GM12878 (cell line): ENCODE measurements around the gene CRMP1. TPM values are rescaled to one million over a fixed set of nuclear protein-coding genes. Genes with fewer than 3 reads are reported as not detected.

Experiments used
- ATAC-seq: fragments of 200-7000 bp; cut with Tn5 transposase; 3 replicates; pipeline ENCODE4 v1.9.1; 2020; ENCODE audit warnings: mild to moderate bottlenecking, moderate library complexity
- BruUV-seq: library from RNA; stranded (reverse); fragments of 400-500 nt; replicated peaks from 2 replicates; lab custom pipeline; 2021; lab: Mats Ljungman, UMichigan
- CTCF ChIA-PET: fragments of 300-600 bp; sonication (Branson Sonifier 250); formaldehyde crosslinking; extraction: SDS; loops from one replicate; lab custom pipeline; 2021; ENCODE audit warnings: inconsistent platforms; lab: Yijun Ruan, JAX
- POLR2A ChIA-PET: fragments of 350-600 bp; formaldehyde crosslinking; extraction: SDS; loops from one replicate; lab custom pipeline; 2021; ENCODE audit warnings: inconsistent platforms; lab: Charles Lee
- RAD21 ChIA-PET: fragments of 300-600 bp; sonication (Branson Sonifier 250); formaldehyde crosslinking; loops from one replicate; lab custom pipeline; 2023; ENCODE audit warnings: antibody characterized with exemption; ENCODE audit not compliant: unreplicated experiment; lab: Charles Lee
- SMC1A ChIA-PET: fragments of 300-600 bp; sonication (Branson Sonifier 250); formaldehyde crosslinking; loops from one replicate; lab custom pipeline; 2023; ENCODE audit not compliant: unreplicated experiment, uncharacterized antibody; lab: Charles Lee
- DNase-seq: peaks from one replicate; pipeline ENCODE4 v3.0.0-alpha.2; 2011; ENCODE audit warnings: low read depth, low spot score
- FAIRE-seq: peaks from 3 replicates; lab custom pipeline; 2011; peaks lifted over from hg19 to GRCh38; lab: Jason Lieb, UNC
- H2AFZ ChIP-seq: 2 replicates; pipeline ENCODE4 v1.6.0; 2011; ENCODE audit warnings: low read depth, low read length, control low read depth; ENCODE audit not compliant: control insufficient read depth
- H3K27ac ChIP-seq: 2 replicates; pipeline ENCODE4 v1.5.1; 2011; ENCODE audit warnings: control low read depth; ENCODE audit not compliant: control insufficient read depth, insufficient read depth
- H3K27me3 ChIP-seq, 2 experiments: replicated peaks in 1 of 2; 2 replicates each; pipeline versions ENCODE4 v1.6.0 to v1.6.1; 2011; ENCODE audit warnings: low read length in 1 of 2; ENCODE audit not compliant: control insufficient read depth in 2 of 2, insufficient read depth in 2 of 2
- H3K36me3 ChIP-seq, 2 experiments: 2 replicates each; pipeline ENCODE4 v1.5.1; 2011; ENCODE audit warnings: low read length in 1 of 2; ENCODE audit not compliant: control insufficient read depth in 2 of 2, insufficient read depth in 2 of 2
- H3K4me1 ChIP-seq: 2 replicates; pipeline ENCODE4 v1.6.1; 2011; ENCODE audit warnings: mild to moderate bottlenecking, low read length, moderate library complexity, mixed read lengths; ENCODE audit not compliant: control insufficient read depth, insufficient read depth
- H3K4me2 ChIP-seq: 2 replicates; pipeline ENCODE4 v1.6.0; 2011; ENCODE audit warnings: control low read depth; ENCODE audit not compliant: control insufficient read depth, insufficient read depth
- H3K4me3 ChIP-seq: fragments of 200-600 bp; sonication (generic); 2 replicates; pipeline ENCODE4 v1.5.1; 2016
- H3K79me2 ChIP-seq: 2 replicates; pipeline ENCODE4 v1.6.0; 2011; ENCODE audit warnings: low read length; ENCODE audit not compliant: control insufficient read depth, insufficient read depth
- H3K9ac ChIP-seq: 2 replicates; pipeline ENCODE4 v1.8.0; 2011; ENCODE audit warnings: low read length, control low read depth, mixed read lengths; ENCODE audit not compliant: control insufficient read depth, insufficient read depth
- H3K9me3 ChIP-seq: replicated peaks from 3 replicates; pipeline ENCODE4 v1.5.1; 2011; ENCODE audit warnings: mild to moderate bottlenecking, low read length; ENCODE audit not compliant: control insufficient read depth, insufficient read depth
- H4K20me1 ChIP-seq: 2 replicates; pipeline ENCODE4 v1.6.0; 2011; ENCODE audit not compliant: control insufficient read depth, insufficient read depth
- CHD2 ChIP-seq: IDR thresholded peaks from 2 replicates; pipeline ENCODE4 v1.6.1; 2011; ENCODE audit warnings: low read depth, low read length, improper control_type of control experiment, borderline replicate concordance
- KLF5 ChIP-seq: fragments of 450-650 bp; IDR thresholded peaks from 2 replicates; pipeline ENCODE4 v1.6.1; 2014; ENCODE audit warnings: mild to moderate bottlenecking; ENCODE audit not compliant: partially characterized antibody
- RUNX3 ChIP-seq: IDR thresholded peaks from 2 replicates; pipeline ENCODE4 v1.6.1; 2012; ENCODE audit warnings: low read length, inconsistent platforms
- TAF1 ChIP-seq: IDR thresholded peaks from 2 replicates; pipeline ENCODE4 v1.6.1; 2011; ENCODE audit warnings: mild to moderate bottlenecking, low read depth, low read length, borderline replicate concordance
- ZBTB4 ChIP-seq: fragments of 450-650 bp; formaldehyde crosslinking; IDR thresholded peaks from 2 replicates; pipeline ENCODE4 v1.4.0; 2022; ENCODE audit warnings: mild to moderate bottlenecking, moderate library complexity
- WGBS: methylation state at CpG from one replicate; pipeline ENCODE4 v1.1.6; 2016; ENCODE audit warnings: low lambda C conversion rate; ENCODE audit not compliant: insufficient replicate concordance, insufficient coverage; ENCODE audit errors: missing lambda C conversion rate; 5-methylcytosine and 5-hydroxymethylcytosine counted together
- in situ Hi-C: fragments of 300-500 bp; cut with MboI; formaldehyde crosslinking; loops from 9 replicates; pipeline ENCODE4 v1.14.3; 2018; ENCODE audit warnings: mixed read lengths
- intact Hi-C: fragments of 100-400 bp; cut with micrococcal nuclease; formaldehyde crosslinking; loops from one replicate; pipeline ENCODE4 v1.14.2; 2022; ENCODE audit not compliant: unreplicated experiment
- polyA plus RNA-seq, 11 experiments: library from polyadenylated mRNA; depleted of rRNA in 4 of 11; unstranded in 6 of 11; stranded (reverse) in 5 of 11; fragments of >200 nt; fragmentation: Nextera tagmentation in 4 of 11; fragmentation: Illumina TruSeq in 1 of 11; extraction: Ambion mirVana in 4 of 11; extraction: Trizol in 1 of 11; gene quantifications; 1 replicate in 1 of 11; 2 replicates in 10 of 11; pipeline versions ENCODE4 v1.2.1 to v1.2.3, GENCODE V29; 2011 to 2016; ENCODE audit warnings: inconsistent platforms in 2 of 11, missing spikeins in 2 of 11, low read depth in 1 of 11
- total RNA-seq, 4 experiments: library from RNA; depleted of rRNA in 3 of 4; stranded (reverse); fragments of >200 nt in 3 of 4; fragmentation: Illumina TruSeq in 1 of 4; extraction: Trizol in 1 of 4; gene quantifications; 2 replicates each; pipeline versions ENCODE4 v1.2.1 to v1.2.3, GENCODE V29; 2013 to 2021
- TF ChIP-seq, protein P1 (sequence below): IDR thresholded peaks from 2 replicates; pipeline ENCODE4 v1.6.1; 2011; ENCODE audit warnings: borderline replicate concordance, low read depth, mild to moderate bottlenecking, moderate library complexity, low read length; ENCODE audit not compliant: insufficient read depth, poor library complexity, severe bottlenecking
- TF ChIP-seq, protein P2 (sequence below): IDR thresholded peaks from 2 replicates; pipeline ENCODE4 v1.6.1; 2012; ENCODE audit warnings: mild to moderate bottlenecking, low read depth, low read length

Gene CRMP1
- total and polyA plus RNA-seq, 10 of the 15 experiments (the other 5 are each of a cell fraction or from before 2014, with no cell fraction given): 0.03 to 1.4 (median 0.12) TPM; not detected in 2

- POLR2A ChIA-PET: no interaction called here
These were observed 30.5 kb upstream of the CRMP1 start for GRCh38 chr4:5923376-5923775.

More at GRCh38 chr4:5923376-5923775, 30.5 kb upstream of the CRMP1 start:
- ChIA-PET RAD21 (no interaction called here), SMC1A (no interaction called here), CTCF (no interaction called here)
- H3K27ac ChIP-seq: no peak overlapping the region
- BruUV-seq: no TSS peak
- H3K36me3 ChIP-seq: no peaks in the 10 kb centered on the region
- no peak overlapping the region for H3K9ac ChIP-seq
- no peaks in the 10 kb centered on the region for H3K4me1 ChIP-seq
- H3K27me3 ChIP-seq: no peaks in the 10 kb centered on the region; a peak in 1 of 4 replicates
- no peak overlapping the region for H3K4me2 ChIP-seq
- no peak overlapping the region for H3K4me3 ChIP-seq
- TF ChIP-seq, protein P1, sequence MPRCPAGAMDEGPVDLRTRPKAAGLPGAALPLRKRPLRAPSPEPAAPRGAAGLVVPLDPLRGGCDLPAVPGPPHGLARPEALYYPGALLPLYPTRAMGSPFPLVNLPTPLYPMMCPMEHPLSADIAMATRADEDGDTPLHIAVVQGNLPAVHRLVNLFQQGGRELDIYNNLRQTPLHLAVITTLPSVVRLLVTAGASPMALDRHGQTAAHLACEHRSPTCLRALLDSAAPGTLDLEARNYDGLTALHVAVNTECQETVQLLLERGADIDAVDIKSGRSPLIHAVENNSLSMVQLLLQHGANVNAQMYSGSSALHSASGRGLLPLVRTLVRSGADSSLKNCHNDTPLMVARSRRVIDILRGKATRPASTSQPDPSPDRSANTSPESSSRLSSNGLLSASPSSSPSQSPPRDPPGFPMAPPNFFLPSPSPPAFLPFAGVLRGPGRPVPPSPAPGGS: no peak
- TF ChIP-seq KLF5 (no peak), TAF1 (no peak), CHD2 (no peak), ZBTB4 (CRISPR knock-in tag) (no peak), RUNX3 (no peak)
- TF ChIP-seq, protein P2, sequence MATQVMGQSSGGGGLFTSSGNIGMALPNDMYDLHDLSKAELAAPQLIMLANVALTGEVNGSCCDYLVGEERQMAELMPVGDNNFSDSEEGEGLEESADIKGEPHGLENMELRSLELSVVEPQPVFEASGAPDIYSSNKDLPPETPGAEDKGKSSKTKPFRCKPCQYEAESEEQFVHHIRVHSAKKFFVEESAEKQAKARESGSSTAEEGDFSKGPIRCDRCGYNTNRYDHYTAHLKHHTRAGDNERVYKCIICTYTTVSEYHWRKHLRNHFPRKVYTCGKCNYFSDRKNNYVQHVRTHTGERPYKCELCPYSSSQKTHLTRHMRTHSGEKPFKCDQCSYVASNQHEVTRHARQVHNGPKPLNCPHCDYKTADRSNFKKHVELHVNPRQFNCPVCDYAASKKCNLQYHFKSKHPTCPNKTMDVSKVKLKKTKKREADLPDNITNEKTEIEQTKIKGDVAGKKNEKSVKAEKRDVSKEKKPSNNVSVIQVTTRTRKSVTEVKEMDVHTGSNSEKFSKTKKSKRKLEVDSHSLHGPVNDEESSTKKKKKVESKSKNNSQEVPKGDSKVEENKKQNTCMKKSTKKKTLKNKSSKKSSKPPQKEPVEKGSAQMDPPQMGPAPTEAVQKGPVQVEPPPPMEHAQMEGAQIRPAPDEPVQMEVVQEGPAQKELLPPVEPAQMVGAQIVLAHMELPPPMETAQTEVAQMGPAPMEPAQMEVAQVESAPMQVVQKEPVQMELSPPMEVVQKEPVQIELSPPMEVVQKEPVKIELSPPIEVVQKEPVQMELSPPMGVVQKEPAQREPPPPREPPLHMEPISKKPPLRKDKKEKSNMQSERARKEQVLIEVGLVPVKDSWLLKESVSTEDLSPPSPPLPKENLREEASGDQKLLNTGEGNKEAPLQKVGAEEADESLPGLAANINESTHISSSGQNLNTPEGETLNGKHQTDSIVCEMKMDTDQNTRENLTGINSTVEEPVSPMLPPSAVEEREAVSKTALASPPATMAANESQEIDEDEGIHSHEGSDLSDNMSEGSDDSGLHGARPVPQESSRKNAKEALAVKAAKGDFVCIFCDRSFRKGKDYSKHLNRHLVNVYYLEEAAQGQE: no peak
- FAIRE-seq (no peak), ATAC-seq (no peak), DNase-seq (no peak)
- H4K20me1 ChIP-seq: no peaks in the 10 kb centered on the region
- no peaks in the 10 kb centered on the region for H3K79me2 ChIP-seq
- no peaks in the 10 kb centered on the region; the same call in 2 of the 3 replicates for H3K9me3 ChIP-seq
- no peak overlapping the region for H2AFZ ChIP-seq
- in situ Hi-C loops: no loop called here
- intact Hi-C loops: no loop called here
- WGBS: 33% methylated on average over 6 of the region's 6 CpGs
